MCF 10A (cell line): ENCODE measurements around the gene MTUS2. TPM values are rescaled to one million over a fixed set of nuclear protein-coding genes. Genes with fewer than 3 reads are reported as not detected.

ENCODE experiments used
- BruUV-seq: library from RNA; stranded (reverse); fragments of 400-500 nt; replicated peaks from 2 replicates; lab custom pipeline; 2021; lab: Mats Ljungman, UMichigan
- CTCF ChIA-PET: fragments of 300-600 bp; sonication (Branson Sonifier 250); formaldehyde crosslinking; extraction: SDS; loops from one replicate; lab custom pipeline; 2021; ENCODE audit warnings: antibody characterized with exemption, inconsistent platforms; lab: Yijun Ruan, JAX
- POLR2A ChIA-PET: fragments of 300-600, 350-650 bp; sonication (Branson Sonifier 250); formaldehyde crosslinking; extraction: SDS; loops from one replicate; lab custom pipeline; 2020; ENCODE audit warnings: antibody characterized with exemption, inconsistent platforms; lab: Yijun Ruan, JAX
- DNase-seq: peaks from one replicate; pipeline ENCODE4 v3.0.0-alpha.2; 2018; ENCODE audit not compliant: unreplicated experiment
- H3K27ac Mint-ChIP-seq: one replicate; pipeline ENCODE4 v1.8.0; 2022; ENCODE audit warnings: mild to moderate bottlenecking, low read depth, mixed read lengths; ENCODE audit not compliant: unreplicated experiment
- H3K27me3 Mint-ChIP-seq: one replicate; pipeline ENCODE4 v1.8.0; 2022; ENCODE audit warnings: mixed read lengths; ENCODE audit not compliant: insufficient read depth, unreplicated experiment
- H3K36me3 Mint-ChIP-seq: one replicate; pipeline ENCODE4 v1.8.0; 2022; ENCODE audit warnings: mild to moderate bottlenecking, moderate library complexity, mixed read lengths; ENCODE audit not compliant: insufficient read depth, unreplicated experiment
- H3K4me1 Mint-ChIP-seq: one replicate; pipeline ENCODE4 v1.8.0; 2022; ENCODE audit warnings: mixed read lengths; ENCODE audit not compliant: insufficient read depth, unreplicated experiment
- H3K4me3 Mint-ChIP-seq: one replicate; pipeline ENCODE4 v1.8.0; 2022; ENCODE audit warnings: mild to moderate bottlenecking, moderate library complexity, mixed read lengths; ENCODE audit not compliant: unreplicated experiment
- H3K9me3 Mint-ChIP-seq: one replicate; pipeline ENCODE4 v1.8.0; 2022; ENCODE audit warnings: mixed read lengths; ENCODE audit not compliant: unreplicated experiment
- CTCF ChIP-seq: fragments of 200-600 bp; IDR thresholded peaks from one replicate; pipeline ENCODE4 v1.8.0; 2022; ENCODE audit warnings: antibody characterized with exemption, mild to moderate bottlenecking; ENCODE audit not compliant: unreplicated experiment
- intact Hi-C: fragments of 100-400 bp; cut with micrococcal nuclease; formaldehyde crosslinking; loops from 2 replicates; pipeline ENCODE4 v1.14.1; 2022
- total RNA-seq: library from RNA; stranded (reverse); gene quantifications from 2 replicates; pipeline ENCODE4 v1.2.3, GENCODE V29; 2022

The MTUS2 gene
- total RNA-seq, 1 experiment from 2014 or later: not detected

GRCh38 chr13:29423050-29423449 lies 602.9 kb downstream of the MTUS2 start:
- POLR2A ChIA-PET: no interaction called here
- Mint-ChIP-seq H3K4me3 (no peak overlapping the region), H3K4me1 (no peaks in the 10 kb centered on the region), H3K36me3 (no peaks in the 10 kb centered on the region), H3K27me3 (peaks cover 23% of the 10 kb centered on the region), H3K9me3 (no peaks in the 10 kb centered on the region), H3K27ac (no peak overlapping the region)
- BruUV-seq: no TSS peak
- CTCF ChIA-PET: no interaction called here
- intact Hi-C loops: no loop called here
- no peak for DNase-seq
- TF ChIP-seq CTCF: no peak

GRCh38 chr13:29427937-29428309 lies 607.8 kb downstream of the MTUS2 start:
- H3K4me3 Mint-ChIP-seq: peak overlapping the region; percentile 68
- H3K36me3 Mint-ChIP-seq: no peaks in the 10 kb centered on the region
- no peaks in the 10 kb centered on the region for H3K9me3 Mint-ChIP-seq
- ChIA-PET CTCF (interaction anchor here (0.6 to 1.1 kb wide), 3 partner anchors 14 to 770 kb away, joined by 3 to 4 read pairs (median 3); no protein-coding TSS in a partner anchor), POLR2A (interaction anchor here (0.7 kb wide), 1 partner anchor 70 kb away, joined by 3 read pairs; no protein-coding TSS in a partner anchor)
- no peaks in the 10 kb centered on the region for H3K4me1 Mint-ChIP-seq
- no peak for TF ChIP-seq CTCF
- H3K27me3 Mint-ChIP-seq: no peaks in the 10 kb centered on the region
- intact Hi-C loops: no loop called here
- no peak for DNase-seq
- no peak overlapping the region for H3K27ac Mint-ChIP-seq
- BruUV-seq: no TSS peak

GRCh38 chr13:29428310-29429181 lies 608.4 kb downstream of the MTUS2 start:
- BruUV-seq: no TSS peak
- no peak for TF ChIP-seq CTCF

GRCh38 chr13:29429286-29429900 lies 609.3 kb downstream of the MTUS2 start:
- no peaks in the 10 kb centered on the region for H3K36me3 Mint-ChIP-seq
- DNase-seq: no peak
- no peak overlapping the region for H3K27ac Mint-ChIP-seq
- TF ChIP-seq CTCF: no peak
- H3K9me3 Mint-ChIP-seq: no peaks in the 10 kb centered on the region
- ChIA-PET POLR2A (no interaction called here), CTCF (no interaction called here)
- peak overlapping the region; percentile 68 for H3K4me3 Mint-ChIP-seq
- no TSS peak for BruUV-seq
- intact Hi-C loops: no loop called here
- H3K27me3 Mint-ChIP-seq: no peaks in the 10 kb centered on the region
- H3K4me1 Mint-ChIP-seq: no peaks in the 10 kb centered on the region

More at GRCh38 chr13:29428310-29429181, 608.4 kb downstream of the MTUS2 start:
- Mint-ChIP-seq H3K4me3 (peak overlapping the region; percentile 68), H3K4me1 (no peaks in the 10 kb centered on the region), H3K27me3 (no peaks in the 10 kb centered on the region), H3K9me3 (no peaks in the 10 kb centered on the region), H3K27ac (no peak overlapping the region), H3K36me3 (no peaks in the 10 kb centered on the region)
- CTCF ChIA-PET: interaction anchor here (0.6 to 1.1 kb wide), 3 partner anchors 13 to 770 kb away, joined by 3 to 4 read pairs (median 3); no protein-coding TSS in a partner anchor
- intact Hi-C loops: no loop called here
- peak; percentile 38 for DNase-seq
- POLR2A ChIA-PET: interaction anchor here (0.7 kb wide), 1 partner anchor 70 kb away, joined by 3 read pairs; no protein-coding TSS in a partner anchor
